Keratinocyte (primary cell): ENCODE results near the gene COL4A6. TPM values are rescaled to one million over a fixed set of nuclear protein-coding genes. Genes with fewer than 3 reads are reported as not detected.

ENCODE experiments used
- DNase-seq: peaks from one replicate; pipeline ENCODE4 v3.0.0-alpha.2; 2011; ENCODE audit warnings: low read depth, missing footprints, low spot score
- FAIRE-seq: peaks from 2 replicates; lab custom pipeline; 2011; peaks lifted over from hg19 to GRCh38; lab: Jason Lieb, UNC
- H2AFZ ChIP-seq: 2 replicates; pipeline ENCODE4 v1.6.0; 2012; ENCODE audit warnings: low read length, control low read depth, inconsistent platforms; ENCODE audit not compliant: control insufficient read depth
- H3K27ac ChIP-seq: 2 replicates; pipeline ENCODE4 v1.5.1; 2011; ENCODE audit warnings: low read length; ENCODE audit not compliant: control insufficient read depth, insufficient read depth
- H3K27me3 ChIP-seq: 3 replicates; pipeline ENCODE4 v1.6.0; 2011; ENCODE audit warnings: low read length; ENCODE audit not compliant: control insufficient read depth, insufficient read depth; ENCODE audit errors: extremely low read depth
- H3K36me3 ChIP-seq, 2 experiments: 2 replicates in 1 of 2; 3 replicates in 1 of 2; pipeline ENCODE4 v1.5.1; 2011; ENCODE audit warnings: low read length in 2 of 2, mild to moderate bottlenecking in 1 of 2; ENCODE audit not compliant: control insufficient read depth in 2 of 2, insufficient read depth in 2 of 2; ENCODE audit errors: extremely low read depth in 1 of 2
- H3K4me1 ChIP-seq: 3 replicates; pipeline ENCODE4 v1.5.1; 2011; ENCODE audit warnings: low read length; ENCODE audit not compliant: control insufficient read depth, insufficient read depth; ENCODE audit errors: extremely low read depth
- H3K4me2 ChIP-seq: 3 replicates; pipeline ENCODE4 v1.6.0; 2011; ENCODE audit warnings: low read depth, low read length; ENCODE audit not compliant: control insufficient read depth, insufficient read depth; ENCODE audit errors: extremely low read depth
- H3K4me3 ChIP-seq, 3 experiments: fragments of 200-600 bp in 1 of 3; sonication (generic) in 1 of 3; 2 replicates in 2 of 3; 3 replicates in 1 of 3; pipeline ENCODE4 v1.5.1; 2011 to 2016; ENCODE audit warnings: low read length in 3 of 3, mild to moderate bottlenecking in 3 of 3, control low read depth in 2 of 3, inconsistent platforms in 1 of 3, low read depth in 1 of 3, mixed read lengths in 1 of 3, mixed run types in 1 of 3, moderate library complexity in 1 of 3; ENCODE audit not compliant: control insufficient read depth in 2 of 3, insufficient read depth in 2 of 3; ENCODE audit errors: extremely low read depth in 1 of 3
- H3K79me2 ChIP-seq: 2 replicates; pipeline ENCODE4 v1.6.0; 2012; ENCODE audit warnings: low read length; ENCODE audit not compliant: control insufficient read depth, insufficient read depth
- H3K9ac ChIP-seq: 3 replicates; pipeline ENCODE4 v1.6.0; 2011; ENCODE audit warnings: low read length; ENCODE audit not compliant: control insufficient read depth, insufficient read depth; ENCODE audit errors: extremely low read depth
- H3K9me1 ChIP-seq: 3 replicates; pipeline ENCODE4 v1.6.0; 2011; ENCODE audit warnings: low read length; ENCODE audit not compliant: control insufficient read depth, insufficient read depth; ENCODE audit errors: extremely low read depth
- H3K9me3 ChIP-seq: 2 replicates; pipeline ENCODE4 v1.5.1; 2012; ENCODE audit warnings: low read depth, low read length; ENCODE audit not compliant: control insufficient read depth
- H4K20me1 ChIP-seq: 3 replicates; pipeline ENCODE4 v1.6.0; 2011; ENCODE audit warnings: low read length; ENCODE audit not compliant: control insufficient read depth, insufficient read depth; ENCODE audit errors: extremely low read depth
- CTCF ChIP-seq, 3 experiments: IDR thresholded peaks in 1 of 3; conservative IDR thresholded peaks in 1 of 3; optimal IDR thresholded peaks in 1 of 3; 2 replicates in 2 of 3; 3 replicates in 1 of 3; pipeline versions ENCODE3 to v1.5.1; 2011; ENCODE audit warnings: low read length in 3 of 3, mild to moderate bottlenecking in 3 of 3, moderate library complexity in 2 of 3, control low read depth in 1 of 3, inconsistent platforms in 1 of 3; ENCODE audit not compliant: insufficient read depth in 2 of 3; ENCODE audit errors: extremely low read depth in 1 of 3
- EZH2 ChIP-seq: IDR thresholded peaks from one replicate; pipeline ENCODE4 v1.6.1; 2012; ENCODE audit warnings: inconsistent platforms, mild to moderate bottlenecking, low read length, moderate library complexity
- dilution Hi-C: fragments of 300-500 bp; cut with MboI; formaldehyde crosslinking; loops from one replicate; pipeline ENCODE4 v1.7.0; 2020; ENCODE audit warnings: low sequenced_read_pairs; ENCODE audit not compliant: extremely low pct_ligation_motif_present
- polyA plus RNA-seq, 5 experiments: library from polyadenylated mRNA; depleted of rRNA in 3 of 5; stranded (reverse) in 3 of 5; stranded (forward) in 1 of 5; unstranded in 1 of 5; fragments of >200 nt; gene quantifications; 1 replicate in 1 of 5; 2 replicates in 3 of 5; 3 replicates in 1 of 5; pipeline versions ENCODE4 v1.2.1 to v1.2.3, GENCODE V29; 2011 to 2012; ENCODE audit warnings: missing spikeins in 2 of 5, low read depth in 1 of 5, low replicate concordance in 1 of 5

COL4A6 gene
- polyA plus RNA-seq, 1 donor (not counting 4 experiments of a cell fraction or from before 2014, with no cell fraction given): 18.8 TPM

- H3K36me3 ChIP-seq: no peaks in the 10 kb centered on the region
- H3K27ac ChIP-seq: no peak overlapping the region
- H3K4me1 ChIP-seq: no peaks in the 10 kb centered on the region
- H3K79me2 ChIP-seq: peaks cover 26% of the 10 kb centered on the region
- H2AFZ ChIP-seq: no peak overlapping the region
- H3K9ac ChIP-seq: no peak overlapping the region
- peaks cover 3% of the 10 kb centered on the region for H3K27me3 ChIP-seq
- dilution Hi-C loops: no loop called here
- no peak for DNase-seq
- TF ChIP-seq CTCF (optimal IDR thresholded peaks at IDR 0.05 in 1 of 3, IDR thresholded peaks at IDR 0.05 in 1 of 3, conservative IDR thresholded peaks at IDR 0.05 in 1 of 3; ENCODE audit: extremely low read depth in 1 of 3, insufficient read depth in 2 of 3, low read length in 3 of 3) (no peak), EZH2 (no peak)
- H3K4me3 ChIP-seq: no peak overlapping the region
- no peaks in the 10 kb centered on the region for H3K9me3 ChIP-seq
- no peaks in the 10 kb centered on the region for H4K20me1 ChIP-seq
- no peak overlapping the region for H3K4me2 ChIP-seq
- FAIRE-seq: no peak
- H3K9me1 ChIP-seq: no peaks in the 10 kb centered on the region
Observed at GRCh38 chrX:108456971-108457477, 18.8 kb upstream of the COL4A6 start.

- FAIRE-seq (no peak), DNase-seq (no peak)
- no peak for TF ChIP-seq EZH2
- TF ChIP-seq CTCF (optimal IDR thresholded peaks at IDR 0.05 in 1 of 3, IDR thresholded peaks at IDR 0.05 in 1 of 3, conservative IDR thresholded peaks at IDR 0.05 in 1 of 3; ENCODE audit: extremely low read depth in 1 of 3, insufficient read depth in 2 of 3, low read length in 3 of 3): no peak
- peaks cover 43% of the 10 kb centered on the region for H3K79me2 ChIP-seq
- H2AFZ ChIP-seq: no peak overlapping the region
- H3K27ac ChIP-seq: no peak overlapping the region
- H3K27me3 ChIP-seq: peaks cover 3% of the 10 kb centered on the region
- no peaks in the 10 kb centered on the region for H4K20me1 ChIP-seq
- no peak overlapping the region for H3K9ac ChIP-seq
- no peaks in the 10 kb centered on the region for H3K9me1 ChIP-seq
- dilution Hi-C loops: no loop called here
- H3K4me3 ChIP-seq: no peak overlapping the region
- no peaks in the 10 kb centered on the region for H3K36me3 ChIP-seq
- H3K9me3 ChIP-seq: no peaks in the 10 kb centered on the region
- H3K4me2 ChIP-seq: no peak overlapping the region
- H3K4me1 ChIP-seq: no peaks in the 10 kb centered on the region
Observed at GRCh38 chrX:108453841-108454240, 15.6 kb upstream of the COL4A6 start.
